ENCODE results near the gene GPC5. TPM values are rescaled to one million over a fixed set of nuclear protein-coding genes. Genes with fewer than 3 reads are reported as not detected.

The GPC5 gene
- total and polyA plus RNA-seq, 2 donors (not counting 3 experiments of a cell fraction or from before 2014, with no cell fraction given), result 0.59 to 0.97 TPM

- FAIRE-seq (no peak), DNase-seq (ENCODE audit: low read depth, low spot score) (no peak)
- CTCF ChIA-PET, result no interaction called here
- intact Hi-C loops (cut with micrococcal nuclease), result no loop called here
- H3K27me3 ChIP-seq (ENCODE audit: control insufficient read depth in 2 of 2, insufficient read depth in 2 of 2, low read length in 2 of 2), result no peaks in the 10 kb centered on the region
- dilution Hi-C loops (cut with MboI; ENCODE audit: extremely low pct_ligation_motif_present, low sequenced_read_pairs), result no loop called here
- H3K27ac ChIP-seq (ENCODE audit: insufficient read depth, low read depth, low read length), result no peak overlapping the region
- no peak overlapping the region for H3K4me2 ChIP-seq (ENCODE audit: insufficient read depth, low read length)
- no peak overlapping the region for H3K9ac ChIP-seq (replicated peaks; ENCODE audit: extremely low read depth, insufficient read depth, low read length)
- peaks cover 3% of the 10 kb centered on the region for H3K9me3 ChIP-seq (replicated peaks; ENCODE audit: control insufficient read depth, insufficient read depth, low read length)
- H3K4me3 ChIP-seq (replicated peaks in 1 of 3; ENCODE audit: insufficient read depth in 1 of 3, low read depth in 1 of 3, low read length in 3 of 3), result no peak overlapping the region
- no peak for TF ChIP-seq FOS (IDR thresholded peaks at IDR 0.05; ENCODE audit: borderline replicate concordance, insufficient read depth, low read length)
- TF ChIP-seq EZH2 (IDR thresholded peaks at IDR 0.05; ENCODE audit: borderline replicate concordance, low read depth, low read length, severe bottlenecking), result no peak
- no peak for TF ChIP-seq POLR2A (IDR thresholded peaks at IDR 0.05; ENCODE audit: low read depth, low read length)
- TF ChIP-seq GATA2 (IDR thresholded peaks at IDR 0.05; ENCODE audit: insufficient read depth, insufficient read length, low read depth, low read length), result no peak
- no peak for TF ChIP-seq CTCF (IDR thresholded peaks at IDR 0.05; ENCODE audit: extremely low read depth in 1 of 2, insufficient read depth in 1 of 2, low read depth in 1 of 2, low read length in 2 of 2)
- no peak for TF ChIP-seq MYC (IDR thresholded peaks at IDR 0.05; ENCODE audit: low read depth, low read length)
- TF ChIP-seq POLR2AphosphoS5 (IDR thresholded peaks at IDR 0.05; ENCODE audit: insufficient read depth, low read depth, low read length), result no peak
- TF ChIP-seq MAX (IDR thresholded peaks at IDR 0.05; ENCODE audit: insufficient read depth, insufficient read length), result no peak
- no peak for TF ChIP-seq JUN (IDR thresholded peaks at IDR 0.05; ENCODE audit: borderline replicate concordance, insufficient read depth, insufficient read length, low read depth)
- no peaks in the 10 kb centered on the region for H3K36me3 ChIP-seq (ENCODE audit: control insufficient read depth in 2 of 2, extremely low read depth in 1 of 2, insufficient read depth in 2 of 2, low read length in 2 of 2)
- POLR2A ChIA-PET, result no interaction called here
- no peaks in the 10 kb centered on the region for H4K20me1 ChIP-seq (replicated peaks; ENCODE audit: control insufficient read depth, extremely low read depth, insufficient read depth, low read length)
- H3K79me2 ChIP-seq (ENCODE audit: control insufficient read depth, insufficient read depth, low read length), result no peaks in the 10 kb centered on the region
- no TSS peak for BruUV-seq (replicated peaks)
- H3K4me1 ChIP-seq (ENCODE audit: control insufficient read depth, extremely low read depth, insufficient read depth, low read length), result no peaks in the 10 kb centered on the region
- no peaks in the 10 kb centered on the region for H3K9me1 ChIP-seq (replicated peaks; ENCODE audit: control insufficient read depth, extremely low read depth, insufficient read depth, low read length)
- H2AFZ ChIP-seq (ENCODE audit: low read depth, low read length), result no peak overlapping the region
These were observed 1405.9 kb downstream of the GPC5 start for GRCh38 chr13:92804346-92804745.

All from endothelial cell of umbilical vein (primary cell).